Right ventricle myocardium inferior (tissue), 1 donor: ENCODE data around the gene CDKN1B. TPM values are rescaled to one million over a fixed set of nuclear protein-coding genes. Genes with fewer than 3 reads are reported as not detected.

ENCODE experiments used
- ATAC-seq: fragments of 200-7000 bp; cut with Tn5 transposase; one replicate; pipeline ENCODE4 v1.9.1; 2020; ENCODE audit warnings: mild to moderate bottlenecking, moderate library complexity
- DNase-seq: peaks from one replicate; pipeline ENCODE4 v3.0.0; 2021; ENCODE audit errors: missing footprints
- intact Hi-C: fragments of 100-400 bp; cut with DNase I; formaldehyde crosslinking; loops from one replicate; pipeline ENCODE4 v1.11.0; 2022
- long read RNA-seq: library from polyadenylated mRNA; unstranded; transcript quantifications from one replicate; pipeline ENCODE4 v2.0.0, GENCODE V29; 2021
- total RNA-seq: library from RNA; stranded (reverse); fragmentation: NEBNext Ultra II Directional; extraction: Animal tissue kit (Norgen Biotek cat#: 25700); gene quantifications from one replicate; pipeline ENCODE4 v1.2.1, GENCODE V29; 2021
- donor health status: DM: no; HTN: yes; CAD: no; lungs with severe emphysema.

The CDKN1B gene
- total RNA-seq: 38.0 TPM
- long read RNA-seq, partial matches to known transcripts: 1 of 2 reads
- long read RNA-seq, other reads (novel, unspliced or antisense): 0 of 2 reads

DNA sequence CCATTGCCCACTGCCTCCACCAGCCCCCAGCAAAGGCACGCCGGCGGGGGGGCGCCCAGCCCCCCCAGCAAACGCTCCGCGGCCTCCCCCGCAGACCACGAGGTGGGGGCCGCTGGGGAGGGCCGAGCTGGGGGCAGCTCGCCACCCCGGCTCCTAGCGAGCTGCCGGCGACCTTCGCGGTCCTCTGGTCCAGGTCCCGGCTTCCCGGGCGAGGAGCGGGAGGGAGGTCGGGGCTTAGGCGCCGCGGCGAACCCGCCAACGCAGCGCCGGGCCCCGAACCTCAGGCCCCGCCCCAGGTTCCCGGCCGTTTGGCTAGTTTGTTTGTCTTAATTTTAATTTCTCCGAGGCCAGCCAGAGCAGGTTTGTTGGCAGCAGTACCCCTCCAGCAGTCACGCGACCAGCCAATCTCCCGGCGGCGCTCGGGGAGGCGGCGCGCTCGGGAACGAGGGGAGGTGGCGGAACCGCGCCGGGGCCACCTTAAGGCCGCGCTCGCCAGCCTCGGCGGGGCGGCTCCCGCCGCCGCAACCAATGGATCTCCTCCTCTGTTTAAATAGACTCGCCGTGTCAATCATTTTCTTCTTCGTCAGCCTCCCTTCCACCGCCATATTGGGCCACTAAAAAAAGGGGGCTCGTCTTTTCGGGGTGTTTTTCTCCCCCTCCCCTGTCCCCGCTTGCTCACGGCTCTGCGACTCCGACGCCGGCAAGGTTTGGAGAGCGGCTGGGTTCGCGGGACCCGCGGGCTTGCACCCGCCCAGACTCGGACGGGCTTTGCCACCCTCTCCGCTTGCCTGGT is at the start of gene CDKN1B:
Gene CDKN1B, plus strand, starts transcription at position 576 of the 793 bp plus-strand sequence. CDS start 472 bp downstream, outside the sequence.
- DNase-seq: peak; percentile 98
- intact Hi-C loops: loop anchor here (1.0 to 5.0 kb wide), 4 partner anchors 8 to 105 kb away; partner anchors contain the start of genes CREBL2 and GPR19
- peak; percentile 97 for ATAC-seq

GRCh38 chr12:12668005-12668404 is 49.2 kb upstream of the CDKN1B start:
- intact Hi-C loops: no loop called here
- no peak for ATAC-seq

GRCh38 chr12:12669020-12669419 is 48.1 kb upstream of the CDKN1B start:
- intact Hi-C loops: no loop called here
- DNase-seq (no peak), ATAC-seq (no peak)

More at GRCh38 chr12:12668005-12668404, 49.2 kb upstream of the CDKN1B start:
- no peak for DNase-seq

- intact Hi-C loops: no loop called here
- ATAC-seq: no peak
- DNase-seq: no peak
These were observed 45.1 kb upstream of the CDKN1B start for GRCh38 chr12:12671850-12672660.

DNA sequence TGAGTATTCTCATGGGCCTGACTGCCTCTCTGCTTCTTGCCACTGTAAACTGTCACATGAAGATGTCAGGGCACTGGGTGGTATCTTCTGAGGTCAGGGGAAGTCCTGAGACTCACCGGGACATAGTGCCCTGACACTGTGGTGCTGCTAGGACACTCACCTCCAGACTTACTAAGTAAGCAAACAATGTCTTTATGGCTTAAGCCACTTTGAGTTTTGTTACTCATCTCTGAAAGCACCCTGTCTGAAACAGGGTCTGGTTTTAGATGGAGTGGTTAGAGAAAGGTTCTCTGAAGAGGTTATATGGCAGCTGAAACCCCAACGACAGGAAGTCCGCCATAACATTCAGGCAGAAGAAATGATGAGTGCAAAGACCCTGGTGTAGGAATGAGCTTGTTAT is 43.9 kb upstream of the CDKN1B start:
- intact Hi-C loops: no loop called here
- no peak for DNase-seq
- no peak for ATAC-seq

GRCh38 chr12:12676605-12677004 is 40.6 kb upstream of the CDKN1B start:
- DNase-seq: no peak
- intact Hi-C loops: no loop called here
- ATAC-seq: no peak

GRCh38 chr12:12681061-12681765 is 36.0 kb upstream of the CDKN1B start:
- DNase-seq (no peak), ATAC-seq (no peak)
- intact Hi-C loops: no loop called here

- DNase-seq (no peak), ATAC-seq (no peak)
- intact Hi-C loops: no loop called here
These were observed 34.9 kb upstream of the CDKN1B start for GRCh38 chr12:12682284-12682683.

DNA sequence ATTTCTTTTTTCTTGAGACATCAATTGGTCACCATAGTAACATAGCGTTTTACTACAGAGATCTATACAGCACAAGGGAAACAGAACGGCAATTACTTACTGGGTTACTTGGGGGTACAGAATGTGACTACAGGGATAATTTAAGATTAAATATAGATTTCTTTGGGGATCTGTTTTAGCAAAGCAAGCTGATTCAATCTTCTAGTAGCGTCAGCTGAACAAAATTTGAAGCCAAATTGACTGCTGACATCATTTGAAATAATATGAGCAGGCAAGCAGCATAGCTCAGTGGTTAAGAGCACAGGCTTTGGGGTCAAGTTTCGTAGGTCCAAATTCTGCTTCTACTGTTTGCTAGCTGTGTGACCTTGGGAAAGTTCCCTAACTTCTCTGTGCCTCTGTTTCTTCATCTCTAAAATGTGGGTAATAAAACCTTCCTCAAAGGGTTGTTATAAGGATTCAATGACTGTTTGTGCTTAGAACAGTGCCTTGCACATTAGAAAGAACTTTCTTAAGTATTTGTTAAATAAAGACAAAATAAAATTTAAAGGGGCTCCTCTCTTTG is 34.0 kb upstream of the CDKN1B start:
- intact Hi-C loops: no loop called here
- DNase-seq: no peak
- no peak for ATAC-seq

- ATAC-seq (no peak), DNase-seq (no peak)
- intact Hi-C loops: no loop called here
These were observed 33.4 kb upstream of the CDKN1B start for GRCh38 chr12:12683725-12684124.

DNA sequence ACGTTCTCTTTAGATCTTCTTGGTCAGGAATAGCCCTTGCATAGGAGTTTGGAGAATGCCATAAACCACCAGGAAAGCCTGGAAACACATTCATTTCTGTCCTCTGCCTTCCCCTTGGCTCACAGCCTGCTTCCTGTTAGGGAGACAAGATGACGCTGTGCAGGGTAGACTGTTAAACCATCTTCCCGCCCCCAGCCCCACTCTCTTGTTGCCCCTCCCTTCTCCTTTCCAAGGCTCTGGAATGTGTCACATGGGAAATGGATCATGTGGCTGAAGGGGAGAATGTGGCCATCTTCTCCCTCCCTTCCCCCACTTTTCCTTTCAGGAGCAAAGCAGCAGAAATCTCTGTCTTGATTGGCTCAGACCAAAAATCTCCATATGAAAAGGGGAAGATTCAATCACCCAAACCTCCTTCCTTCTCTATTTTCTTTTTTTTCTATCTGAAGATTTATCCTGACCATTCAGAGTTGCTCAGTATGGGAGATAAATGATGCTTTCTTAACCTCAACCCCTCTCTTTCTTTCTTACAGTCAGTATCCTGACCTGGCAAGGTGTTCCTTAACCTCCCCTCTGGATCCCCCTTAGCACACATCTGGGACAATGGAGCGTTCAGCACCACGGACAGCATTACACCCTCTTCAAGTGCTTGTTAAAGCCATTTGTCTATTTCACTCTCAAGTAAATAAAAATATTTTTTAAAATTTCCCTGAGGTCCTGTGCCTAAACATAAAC is 32.6 kb upstream of the CDKN1B start:
- no peak for ATAC-seq
- DNase-seq: no peak
- intact Hi-C loops: no loop called here

DNA sequence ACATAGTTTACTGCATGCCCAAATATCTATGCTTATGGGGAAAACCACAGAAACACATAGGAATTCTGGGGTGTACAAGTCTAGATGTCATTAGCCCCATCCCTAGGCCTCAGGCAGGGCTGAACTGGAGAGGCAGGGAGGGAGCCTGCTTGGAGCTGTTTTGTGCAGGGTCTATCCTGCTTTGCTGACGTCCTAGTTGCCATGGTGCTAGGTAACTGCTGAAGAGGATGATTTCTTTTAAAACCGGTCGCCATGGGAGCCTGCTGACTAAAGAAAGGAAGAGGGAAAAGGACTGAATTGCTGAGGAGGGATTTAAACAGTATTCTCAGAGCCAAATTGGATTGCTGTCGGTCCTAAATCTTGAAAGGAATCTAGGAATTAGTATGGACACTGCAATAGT is 31.9 kb upstream of the CDKN1B start:
- DNase-seq (no peak), ATAC-seq (no peak)
- intact Hi-C loops: no loop called here

DNA sequence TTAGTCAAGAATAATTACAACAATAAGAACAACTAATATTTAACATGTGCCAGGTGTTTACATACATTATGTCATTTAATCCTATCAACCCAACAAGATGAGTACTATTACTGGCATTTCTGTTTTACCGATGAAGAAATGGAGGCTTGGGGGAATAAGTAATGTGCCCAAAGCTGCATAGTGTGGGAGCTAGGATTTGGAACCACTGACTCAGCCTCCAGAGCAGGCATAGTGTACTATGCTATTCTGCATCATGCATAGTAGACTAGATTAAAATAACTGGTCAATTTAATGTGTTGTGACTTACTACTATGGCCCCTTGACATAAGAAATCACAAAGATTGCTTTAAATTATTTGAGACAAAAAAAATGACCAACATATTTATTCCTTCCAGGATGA is 30.7 kb upstream of the CDKN1B start:
- DNase-seq (no peak), ATAC-seq (no peak)
- intact Hi-C loops: no loop called here

DNA sequence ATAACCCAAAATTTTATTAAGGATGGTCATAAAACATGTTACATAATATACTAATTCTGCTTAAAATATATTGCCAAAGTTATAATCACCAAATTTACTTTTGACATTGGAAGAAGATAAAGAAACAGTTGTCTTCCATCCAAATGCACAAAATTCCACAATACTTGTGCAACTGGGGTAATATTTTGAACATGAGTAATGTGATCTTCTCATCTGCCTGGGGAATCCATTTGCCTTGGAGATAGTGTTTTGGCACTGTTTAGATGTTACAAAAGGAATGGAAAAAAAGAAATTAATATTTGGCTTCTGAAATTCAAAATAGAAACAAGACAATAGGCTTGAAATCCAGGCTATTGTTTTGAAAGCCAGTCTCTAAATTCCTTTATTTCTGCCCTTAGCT is 30.2 kb upstream of the CDKN1B start:
- DNase-seq (no peak), ATAC-seq (no peak)
- intact Hi-C loops: no loop called here

GRCh38 chr12:12689647-12690300 is 27.4 kb upstream of the CDKN1B start:
- intact Hi-C loops: no loop called here
- DNase-seq: no peak
- ATAC-seq: no peak

- intact Hi-C loops: no loop called here
- DNase-seq: no peak
- no peak for ATAC-seq
These were observed 25.6 kb upstream of the CDKN1B start for GRCh38 chr12:12691549-12691948.

DNA sequence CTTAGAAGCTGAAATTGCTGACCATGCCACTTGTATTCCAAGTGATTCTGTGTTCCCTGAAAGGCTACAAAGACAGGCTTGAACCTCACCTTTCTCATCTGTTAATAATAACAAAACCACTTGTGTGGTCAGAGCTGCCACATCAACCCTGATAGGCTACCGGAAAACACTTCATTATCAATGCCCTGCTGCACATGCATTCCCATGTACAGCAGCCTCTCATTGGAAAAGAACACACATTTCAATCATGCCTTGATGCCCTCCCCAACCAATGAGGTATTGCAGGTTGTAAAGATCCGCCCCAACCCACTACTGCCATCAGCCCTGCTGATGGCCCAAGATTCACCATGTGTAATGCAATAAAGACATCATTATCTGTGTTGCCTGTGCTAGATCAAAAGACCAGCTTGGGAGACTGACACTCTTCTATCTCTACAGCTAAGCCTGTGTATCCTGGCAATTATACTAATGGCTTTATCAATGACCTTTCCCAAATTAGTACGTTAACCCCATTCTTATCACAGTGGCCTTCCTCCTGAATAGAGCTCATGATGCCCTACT is 24.0 kb upstream of the CDKN1B start:
- ATAC-seq: no peak
- no peak for DNase-seq
- intact Hi-C loops: no loop called here
